ENCODE results near the gene ARMC7.
"Not testable (repeated sequence)": the region's sequence is repeated elsewhere in the genome, so short reads cannot be mapped to it uniquely, and the experiment has no call there.

GRCh38 chr17:75071478-75072271, 38.1 kb upstream of the ARMC7 start:
- not testable (repeated sequence) for TF ChIP-seq CTCF (conservative IDR thresholded peaks at IDR 0.05 in 1 of 2, IDR thresholded peaks at IDR 0.05 in 1 of 2; ENCODE audit: extremely low read depth in 1 of 2, insufficient read depth in 1 of 2, low read depth in 1 of 2, low read length in 2 of 2); EZH2 (IDR thresholded peaks at IDR 0.05; ENCODE audit: borderline replicate concordance, low read length)
